ENCODE results near the gene ACOT6.
"Not testable (repeated sequence)": the region's sequence is repeated elsewhere in the genome, so short reads cannot be mapped to it uniquely, and the experiment has no call there.

ACOT6 gene

DNA sequence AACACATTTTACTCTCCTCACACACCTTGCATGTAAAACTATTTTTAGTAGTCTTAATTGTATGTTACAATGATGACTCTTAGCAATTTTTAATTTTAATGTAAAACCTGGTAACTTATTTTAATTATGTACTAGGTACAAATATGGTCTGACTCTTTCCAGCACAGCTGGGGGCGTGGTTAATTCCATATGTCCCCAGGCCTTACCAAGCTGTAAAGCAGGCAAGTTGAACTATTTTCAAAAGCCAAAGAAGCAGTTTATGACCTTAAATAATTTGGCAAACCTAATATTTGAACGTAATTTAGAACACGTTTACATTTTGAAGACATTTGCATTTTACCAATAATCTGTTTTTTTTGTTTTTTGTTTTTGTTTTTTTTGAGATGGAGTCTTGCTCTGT is 9.3 kb upstream of the ACOT6 start:
- DNase-seq, result no peak

DNA sequence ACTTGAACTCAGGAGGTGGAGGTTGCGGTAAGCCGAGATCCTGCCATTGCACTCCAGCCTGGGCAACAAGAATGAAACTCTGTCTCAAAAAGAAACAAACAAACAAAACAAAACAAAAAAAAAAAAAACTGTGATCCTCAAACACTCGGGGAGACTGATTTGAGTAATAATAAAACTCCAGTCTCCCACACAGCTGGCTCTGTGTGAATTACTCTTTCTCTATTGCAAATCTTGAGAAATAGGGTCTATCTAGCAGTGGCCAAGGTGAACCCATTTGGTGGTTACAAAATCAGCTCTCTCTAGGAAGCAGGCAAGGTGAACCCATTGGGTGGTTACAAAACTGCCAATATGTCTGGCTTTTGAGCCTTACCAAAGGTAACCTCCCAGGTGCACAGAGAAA is 6.0 kb upstream of the ACOT6 start:
- no peak for DNase-seq

DNA sequence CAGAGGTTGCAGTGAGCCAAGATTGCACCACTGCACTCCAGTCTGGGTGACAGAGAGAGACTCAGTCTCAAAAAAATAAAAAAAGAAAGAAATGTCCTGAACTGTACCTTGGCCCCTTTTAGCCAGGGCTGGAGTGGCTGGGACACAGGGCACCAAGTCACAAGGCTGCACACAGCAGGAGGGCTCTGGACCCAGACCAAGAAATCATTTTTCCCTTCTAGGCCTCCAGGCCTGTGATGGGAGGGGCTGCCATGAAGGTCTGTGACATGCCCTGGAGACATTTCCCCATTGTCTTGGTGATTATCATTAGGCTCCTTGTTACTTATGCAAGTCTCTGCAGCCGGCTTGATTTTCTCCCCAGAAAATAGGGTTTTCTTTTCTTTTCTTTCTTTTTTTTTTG is 5.1 kb upstream of the ACOT6 start:
- DNase-seq, result no peak

DNA sequence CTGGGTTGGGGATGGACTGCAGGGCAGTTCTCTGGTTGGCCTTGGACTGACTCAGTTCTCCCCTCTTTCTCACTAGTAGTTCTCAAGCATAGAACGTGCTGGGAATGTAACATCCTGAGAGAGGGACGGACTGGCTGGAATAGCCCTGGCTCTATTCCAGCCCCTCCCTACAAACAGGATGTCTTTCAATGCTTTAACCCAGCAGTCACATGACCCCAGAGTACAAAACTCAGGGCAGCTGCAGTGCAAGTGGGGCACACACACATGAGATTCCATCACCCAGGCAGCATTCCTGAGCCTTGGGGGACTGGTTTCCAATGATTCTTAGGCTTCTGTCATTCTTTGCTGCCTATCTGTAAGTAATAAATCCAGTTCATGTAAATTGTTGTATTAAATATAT is 1.6 kb upstream of the ACOT6 start:
- DNase-seq, result no peak

DNA sequence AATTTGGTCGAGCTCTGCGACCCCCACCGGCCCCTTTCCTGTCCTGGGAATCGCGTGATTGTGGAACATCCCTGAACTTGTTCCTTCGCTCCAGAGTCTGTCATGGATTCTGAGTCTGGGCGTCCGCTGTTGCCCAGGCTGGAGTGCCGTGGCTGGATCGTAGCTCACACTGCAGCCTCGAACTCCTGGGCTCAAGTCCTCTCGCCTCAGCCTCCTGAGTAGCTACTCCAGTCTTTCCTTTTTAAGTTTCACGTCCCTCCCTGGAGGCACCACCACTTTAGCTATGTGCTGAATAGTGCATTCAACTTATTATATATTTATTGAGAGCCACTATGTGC is 698 bp downstream of the ACOT6 start:
- DNase-seq, result peak; percentile 6

DNA sequence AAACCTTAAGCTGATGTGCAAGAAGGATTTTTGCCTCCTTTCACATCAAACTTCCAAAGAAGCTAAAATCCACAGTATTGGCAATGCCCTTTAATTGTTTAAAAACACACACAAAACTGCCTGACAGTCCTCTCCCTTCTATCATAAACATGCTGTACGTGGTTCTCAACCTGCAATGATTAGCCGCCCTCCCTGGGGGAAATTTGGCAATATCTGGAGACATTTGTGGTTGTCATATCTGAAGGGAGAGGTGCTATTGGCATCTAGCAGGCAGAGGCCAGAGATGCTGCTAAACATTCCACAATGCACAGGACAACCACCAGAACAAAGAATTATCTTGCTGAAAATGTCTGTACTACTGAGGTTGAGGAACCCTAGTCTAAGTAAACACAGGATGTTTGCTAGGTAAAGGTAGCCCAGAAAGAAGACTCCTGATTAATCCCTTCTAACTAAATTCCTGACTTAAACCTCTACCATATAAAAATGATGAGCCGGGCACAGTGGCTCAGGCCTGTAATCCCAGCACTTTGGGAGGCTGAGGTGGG is 1.2 kb downstream of the ACOT6 start:
- no peak for DNase-seq

DNA sequence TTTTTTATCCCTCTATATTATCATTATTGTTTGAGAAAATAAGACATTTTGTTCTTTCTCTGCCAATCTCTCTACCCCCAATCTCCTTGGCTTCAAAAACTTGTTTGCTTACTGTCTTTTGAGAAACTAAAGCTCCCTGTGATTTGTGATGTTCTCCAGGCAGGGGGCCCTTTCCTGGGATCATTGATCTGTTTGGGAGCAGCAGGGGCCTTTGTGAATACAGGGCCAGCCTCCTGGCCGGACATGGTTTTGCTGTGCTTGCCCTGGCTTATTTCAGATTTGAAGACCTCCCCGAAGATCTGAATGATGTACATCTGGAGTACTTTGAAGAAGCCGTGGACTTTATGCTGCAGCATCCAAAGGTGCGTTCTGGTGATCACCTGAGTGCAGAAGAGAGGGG is 4.5 kb downstream of the ACOT6 start:
- no peak for DNase-seq

DNA sequence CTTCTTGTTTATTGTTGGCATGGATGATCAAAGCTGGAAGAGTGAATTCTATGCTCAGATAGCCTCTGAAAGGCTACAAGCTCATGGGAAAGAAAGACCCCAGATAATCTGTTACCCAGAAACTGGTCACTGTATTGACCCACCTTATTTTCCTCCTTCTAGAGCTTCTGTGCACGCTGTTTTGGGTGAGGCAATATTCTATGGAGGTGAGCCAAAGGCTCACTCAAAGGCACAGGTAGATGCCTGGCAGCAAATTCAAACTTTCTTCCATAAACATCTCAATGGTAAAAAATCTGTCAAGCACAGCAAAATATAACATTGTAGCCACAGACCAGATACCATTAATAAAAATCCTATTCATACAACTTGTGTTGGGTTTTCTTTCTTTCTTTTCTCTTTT is 7.2 kb downstream of the ACOT6 start:
- DNase-seq, result no peak

DNA sequence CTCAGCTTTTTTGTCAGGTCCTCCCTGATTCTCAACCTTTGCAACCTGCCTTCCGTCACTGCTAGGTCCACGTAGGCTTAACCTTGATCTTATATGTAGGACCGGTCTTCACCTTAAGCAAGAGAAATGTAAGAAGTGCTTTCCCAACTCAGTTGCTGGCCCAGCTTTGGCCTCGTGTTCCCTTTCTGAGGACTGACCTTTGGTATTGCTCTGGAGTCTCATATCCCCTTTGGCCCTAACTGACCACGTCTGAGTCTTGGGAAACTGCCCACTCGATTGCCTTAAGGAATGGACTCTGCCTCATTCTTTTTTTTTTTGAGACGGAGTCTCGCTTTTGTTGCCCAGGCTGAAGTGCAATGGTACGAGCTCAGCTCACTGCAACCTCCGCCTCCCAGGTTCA is 8.0 kb downstream of the ACOT6 start:
- DNase-seq, result peak; percentile 10

DNA sequence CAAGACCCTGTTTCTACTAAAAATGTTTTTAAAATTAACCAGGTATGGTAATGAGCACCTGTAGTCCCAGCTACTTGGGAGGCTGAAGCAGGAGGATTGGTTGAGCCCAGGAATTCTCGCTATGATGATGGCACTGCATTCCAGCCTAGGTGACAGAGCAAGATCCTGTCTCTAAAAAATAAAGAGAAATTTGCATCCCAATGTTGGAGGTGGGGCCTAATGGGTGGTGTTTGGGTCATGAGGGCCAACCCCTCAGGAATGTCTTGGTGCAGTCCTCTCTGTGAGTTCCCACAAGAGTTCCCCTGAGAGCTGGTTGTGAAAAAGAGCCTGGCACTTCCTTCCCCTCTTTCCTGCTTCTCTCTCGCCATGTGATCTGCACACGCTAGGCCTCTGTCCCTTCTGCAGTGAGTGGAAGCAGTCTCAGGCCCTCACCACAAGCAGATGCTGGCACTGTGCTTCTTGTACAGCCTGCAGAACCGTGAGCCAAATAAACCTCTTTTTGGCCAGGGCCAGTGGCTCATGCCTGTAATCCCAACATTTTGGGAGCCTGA is 11.3 kb downstream of the ACOT6 start:
- DNase-seq, result peak; percentile 8

DNA sequence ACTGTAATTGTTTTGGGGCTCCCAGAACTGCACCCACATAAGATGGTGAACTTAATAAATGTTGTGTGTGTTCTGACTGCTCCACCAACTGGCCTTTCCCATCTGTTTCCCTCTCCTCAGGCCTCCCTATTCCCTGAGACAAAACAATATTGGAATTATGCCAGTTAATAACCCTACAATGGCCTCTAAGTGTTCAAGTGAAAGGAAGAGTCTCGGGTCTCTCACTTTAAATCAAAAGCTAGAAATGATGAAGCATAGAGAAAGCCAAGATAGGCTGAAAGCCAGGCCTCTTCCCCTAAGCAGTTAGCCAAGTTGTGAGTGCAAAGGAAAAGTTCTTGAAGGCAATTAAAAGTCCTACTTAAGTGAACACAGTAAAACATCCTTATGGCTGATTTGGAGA is 13.4 kb downstream of the ACOT6 start:
- DNase-seq, result no peak

DNA sequence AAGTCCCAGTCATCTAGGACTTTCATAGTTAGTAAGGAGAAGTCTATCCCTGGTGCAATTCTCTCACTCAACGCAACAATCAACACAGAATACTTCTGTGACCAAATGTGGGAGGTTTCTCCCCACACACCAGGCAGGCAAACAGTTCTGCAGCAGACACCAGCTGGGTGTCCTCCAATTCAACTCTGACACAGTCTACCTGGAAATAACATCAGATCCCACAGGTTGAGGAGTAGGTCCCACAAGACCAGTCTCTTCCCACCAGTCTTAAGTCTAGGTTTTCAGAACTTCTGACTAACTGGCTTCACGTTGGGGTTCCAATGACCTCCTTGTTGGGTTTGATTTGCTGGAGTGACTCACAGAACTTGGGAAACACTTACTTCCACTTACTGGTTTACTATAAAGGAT is 14.8 kb downstream of the ACOT6 start:
- peak; percentile 89 for DNase-seq

DNA sequence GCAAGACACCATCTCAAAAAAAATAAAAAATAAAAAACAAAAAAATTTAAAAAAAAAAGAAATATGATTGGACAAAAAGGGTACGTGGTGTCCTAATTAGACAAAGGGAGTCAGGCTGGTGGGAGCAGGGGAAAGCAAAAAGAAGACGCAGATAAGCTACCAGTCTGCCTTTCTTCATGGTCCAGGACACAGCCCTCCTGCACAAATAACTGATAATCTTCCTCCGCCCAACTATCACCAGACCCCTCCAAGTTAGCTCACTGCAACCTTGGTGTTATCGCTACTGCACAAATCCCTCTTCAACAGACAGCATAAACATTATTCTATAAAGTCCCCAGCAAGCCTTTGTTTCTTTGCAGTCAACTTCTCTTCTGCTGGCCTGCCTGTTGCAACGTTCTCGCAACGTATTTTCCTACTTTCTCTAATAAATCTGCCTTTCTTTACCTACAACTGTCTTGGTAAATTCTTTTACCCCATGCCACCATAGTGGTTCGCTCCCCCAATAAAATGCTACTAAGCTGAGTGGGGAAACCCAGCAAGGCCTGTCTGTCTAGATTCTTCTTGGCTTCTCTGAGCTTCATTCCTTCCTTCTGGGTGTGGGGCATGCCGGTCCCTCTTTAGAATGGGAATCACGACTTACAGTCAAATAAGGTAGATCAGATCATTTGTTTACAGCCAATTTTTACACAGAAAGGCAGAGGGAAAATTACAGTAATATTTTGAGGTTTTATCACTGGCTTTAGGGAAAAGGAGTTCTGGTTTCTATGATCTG is 17.9 kb downstream of the ACOT6 start:
- no peak for DNase-seq

DNA sequence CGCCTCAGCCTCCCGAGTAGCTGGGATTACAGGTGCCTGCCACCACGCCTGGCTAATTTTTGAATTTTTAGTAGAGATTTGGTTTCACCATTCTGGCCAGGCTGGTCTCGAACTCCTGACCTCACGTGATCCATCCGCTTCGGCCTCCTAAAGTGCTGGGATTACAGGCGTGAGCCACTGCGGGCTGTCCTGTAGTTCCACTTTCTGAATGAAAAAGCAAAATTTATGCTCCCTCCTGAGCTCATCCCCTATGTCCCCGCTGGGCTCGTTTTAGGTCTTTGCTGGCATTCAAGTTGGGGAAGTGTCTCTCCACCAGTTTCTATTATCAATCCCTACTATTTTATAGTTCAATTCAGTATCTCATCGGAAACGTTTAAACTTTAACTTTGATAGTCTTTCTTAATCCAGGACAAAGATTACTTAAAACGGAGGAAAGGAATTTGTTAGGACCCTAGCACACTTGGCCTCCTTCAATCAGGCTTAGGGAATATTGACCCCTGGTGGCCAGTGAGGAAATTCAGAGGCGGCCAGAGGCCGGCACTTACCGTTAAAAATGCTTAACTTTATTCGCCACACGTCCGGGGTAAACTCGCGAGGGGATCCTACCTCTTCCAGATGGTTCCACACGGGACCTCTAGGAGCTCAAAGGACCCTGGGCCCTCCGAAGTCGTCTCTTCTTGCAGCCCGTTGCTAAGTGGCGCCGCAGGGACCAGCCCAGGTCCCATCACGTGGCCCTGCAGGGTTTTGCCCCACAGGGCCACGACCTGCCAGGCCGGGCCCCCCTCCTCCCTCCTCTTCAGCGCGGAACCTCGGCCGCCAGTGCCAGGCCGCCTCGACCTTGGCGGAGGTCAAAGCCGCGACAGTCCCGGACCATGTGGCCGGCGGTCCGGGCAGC is 21.0 kb downstream of the ACOT6 start:
- peak; percentile 79 for DNase-seq

DNA sequence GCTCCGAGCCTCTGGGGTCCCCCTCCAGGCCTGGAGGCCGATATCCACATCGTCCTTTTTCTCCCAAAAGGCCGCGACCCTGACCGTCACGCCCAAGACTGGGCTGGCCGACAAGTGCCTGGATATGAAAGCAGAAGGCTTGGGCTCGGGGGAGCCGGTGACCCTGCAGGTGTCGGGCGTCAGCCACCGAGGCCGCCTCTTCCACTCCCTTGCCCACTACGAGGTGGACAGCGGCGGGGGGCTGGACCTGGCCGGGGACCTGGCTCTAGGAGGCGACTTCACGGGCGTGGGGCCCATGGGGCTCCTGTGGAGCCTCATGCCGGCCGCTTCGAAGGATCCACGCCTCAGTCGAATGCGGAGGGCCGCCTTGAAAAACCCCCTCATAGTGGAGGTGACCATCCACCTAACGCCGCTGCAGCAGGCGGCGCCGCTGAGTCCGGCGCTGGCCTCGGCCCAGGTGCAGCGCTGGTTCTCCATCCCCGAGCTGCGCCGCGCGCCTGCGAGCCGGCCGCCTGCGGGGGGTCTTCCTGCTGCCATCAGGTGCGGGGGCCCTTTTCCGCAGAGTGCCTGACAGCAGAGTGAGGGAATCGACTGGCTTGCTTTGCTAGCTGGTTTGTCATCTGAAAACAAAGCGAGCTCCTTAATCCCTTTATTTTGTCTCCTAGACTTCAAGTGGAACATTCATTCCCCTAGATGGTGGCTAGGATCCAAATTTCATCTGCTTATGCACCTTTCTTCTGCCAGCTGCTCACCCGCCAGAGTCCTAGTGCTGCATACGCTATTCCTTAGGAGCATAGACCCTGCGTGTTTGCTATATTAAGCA is 21.9 kb downstream of the ACOT6 start:
- no peak for DNase-seq

DNA sequence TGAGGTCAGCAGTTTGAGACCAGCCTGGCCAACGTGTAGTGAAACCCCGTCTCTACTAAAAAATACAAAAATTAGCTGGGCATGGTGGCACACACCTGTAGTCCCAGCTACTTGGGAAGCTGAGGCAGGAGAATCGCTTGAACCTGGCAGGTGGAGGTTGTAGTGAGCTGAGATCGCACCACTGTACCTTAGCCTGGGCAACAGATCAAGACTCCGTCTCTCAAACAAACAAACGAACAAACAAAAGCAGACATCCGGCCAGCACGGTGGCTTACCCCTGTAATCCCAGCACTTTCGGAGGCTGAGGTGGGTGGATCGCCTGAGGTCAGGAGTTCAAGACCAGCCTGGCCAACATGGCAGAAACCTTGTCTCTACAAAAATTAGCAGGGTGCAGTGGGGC is 24.0 kb downstream of the ACOT6 start:
- DNase-seq, result not testable (repeated sequence)

DNA sequence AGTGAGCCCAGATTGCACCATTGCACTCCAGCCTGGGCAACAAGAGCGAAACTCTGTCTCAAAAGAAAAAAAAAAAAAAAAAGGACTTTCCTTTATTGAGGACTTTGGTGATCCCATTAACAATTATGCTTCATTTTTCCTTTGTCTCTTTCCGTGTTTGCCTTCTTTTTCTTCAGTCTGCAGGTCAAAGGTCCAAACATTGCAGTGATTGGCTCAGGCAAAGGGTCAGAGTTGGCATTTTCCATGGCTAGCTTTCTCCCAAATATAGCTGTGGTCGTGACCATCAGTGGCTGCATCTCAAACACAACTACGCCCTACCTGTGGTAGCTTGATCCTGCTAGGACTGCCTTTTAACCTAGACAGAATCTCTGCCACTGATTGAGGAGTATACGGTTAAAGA is 25.5 kb downstream of the ACOT6 start:
- no peak for DNase-seq

DNA sequence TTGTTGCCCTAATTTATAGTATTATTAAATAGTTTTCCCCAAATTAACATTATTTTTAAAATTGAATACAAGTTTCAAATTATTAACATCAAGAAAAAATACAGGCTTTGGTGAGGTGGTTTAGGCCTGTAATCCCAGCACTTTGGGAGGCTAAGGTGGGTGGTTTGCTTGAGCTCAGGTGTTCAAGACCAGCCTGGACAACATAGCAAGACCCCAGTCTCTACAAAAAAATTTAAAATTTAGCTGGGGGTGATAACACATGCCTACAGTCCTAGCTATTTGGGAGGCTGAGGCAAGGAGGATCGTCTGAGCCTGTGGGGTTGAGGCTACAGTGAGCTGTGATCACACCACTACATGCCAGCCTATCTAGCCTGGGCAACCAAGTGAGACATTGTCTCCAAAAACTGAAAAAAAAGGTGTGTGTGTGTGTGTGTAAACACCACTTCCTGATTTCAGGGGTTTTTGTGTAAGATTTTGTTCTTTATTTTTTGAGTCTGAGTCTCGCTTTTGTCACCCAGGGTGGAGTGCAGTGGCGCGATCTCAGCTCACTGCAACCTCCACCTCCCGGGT is 28.6 kb downstream of the ACOT6 start:
- no peak for DNase-seq

DNA sequence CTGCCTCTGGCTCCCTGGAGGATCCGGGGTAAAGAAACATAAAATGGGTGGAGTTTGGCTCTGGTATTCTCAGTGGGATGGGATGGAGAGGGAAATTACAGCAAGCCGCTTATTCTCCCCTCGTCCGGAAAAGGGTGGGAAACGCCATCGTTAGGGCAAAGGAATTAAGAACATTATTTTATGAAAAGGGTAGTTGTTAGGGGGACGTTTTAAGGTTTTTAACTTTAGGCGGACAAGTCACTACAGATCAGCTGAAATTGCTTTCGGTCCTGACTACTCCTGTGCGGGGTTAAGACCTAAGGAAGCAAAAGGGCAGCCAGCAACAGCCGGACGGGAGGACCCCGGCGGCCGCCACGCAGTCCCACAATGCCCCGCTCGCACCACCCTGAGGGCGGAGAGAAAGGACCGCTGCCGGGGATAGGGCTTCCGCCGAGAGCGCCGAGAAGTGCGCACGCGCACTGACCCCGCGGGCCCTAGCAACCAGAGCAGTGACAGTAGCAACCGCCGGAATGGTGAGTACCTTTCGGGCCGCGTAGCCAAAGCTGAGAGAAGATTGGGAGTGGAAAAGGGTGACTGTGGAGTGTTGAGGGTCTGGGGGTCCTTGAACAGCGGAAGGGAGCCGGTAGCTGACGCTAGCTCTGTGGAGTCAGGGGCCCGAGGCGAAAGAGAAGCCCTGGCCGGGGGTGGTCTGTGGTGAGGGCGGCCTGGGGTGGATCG is 32.4 kb downstream of the ACOT6 start, which contains the start of gene DNAL1:
DNAL1 (plus strand) TSS at position 456 of the 717 bp plus-strand sequence; CDS start at position 510, 54 bp downstream.
- DNase-seq, result peak; percentile 94

DNA sequence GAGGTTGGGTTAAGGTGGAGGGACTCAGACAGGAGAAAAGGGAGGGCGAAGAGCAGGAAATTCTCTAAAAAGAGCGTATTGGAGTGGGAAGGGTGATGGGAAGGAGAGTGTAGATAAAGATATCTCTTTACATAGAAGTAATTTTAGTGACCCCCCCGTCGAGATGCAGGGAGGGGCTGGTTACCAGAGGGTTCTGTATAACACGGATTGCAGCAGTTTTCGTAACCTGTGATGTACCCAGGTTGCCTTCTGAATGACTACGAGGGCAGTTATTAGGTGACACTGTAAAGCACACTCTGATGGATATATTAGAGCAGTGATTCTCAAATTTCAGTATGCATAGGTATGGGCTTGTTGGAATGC is 32.9 kb downstream of the ACOT6 start:
- no peak for DNase-seq

DNA sequence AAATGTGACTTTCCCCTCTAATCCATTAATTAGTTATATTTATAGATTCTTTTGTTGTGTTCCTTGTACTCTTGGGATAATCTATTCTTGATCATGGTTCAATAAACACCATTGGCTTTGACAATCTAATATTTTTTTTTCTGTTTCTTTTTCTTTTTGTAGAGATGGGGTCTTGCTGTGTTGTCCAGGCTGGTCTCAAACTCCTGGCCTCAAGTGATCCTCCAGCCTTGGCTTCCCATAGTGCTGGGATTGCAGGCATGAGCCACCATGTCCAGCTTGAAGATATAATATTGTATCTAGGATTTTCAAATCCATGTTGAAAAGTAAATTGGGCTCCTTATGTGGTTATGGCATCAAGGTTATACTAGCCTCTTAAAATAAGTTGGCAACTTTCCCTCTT is 38.7 kb downstream of the ACOT6 start:
- no peak for DNase-seq

DNA sequence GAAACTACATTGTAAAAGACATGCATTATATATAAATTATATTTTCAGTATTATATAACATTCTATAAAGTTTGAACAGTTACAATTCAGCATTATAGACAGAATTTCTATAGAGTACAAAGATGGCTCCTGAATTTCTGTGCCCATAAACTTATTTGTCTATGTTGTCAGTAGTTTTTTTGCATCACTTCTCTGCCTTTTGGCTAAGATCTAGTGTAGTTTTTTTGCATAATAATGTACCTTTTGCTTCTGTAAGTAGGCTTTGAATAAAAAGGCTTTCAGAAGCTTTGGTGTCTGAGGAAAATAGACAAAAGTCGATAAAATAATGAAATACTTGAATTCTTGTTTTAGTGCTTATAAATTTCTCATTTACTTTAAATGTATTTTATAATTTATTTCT is 43.5 kb downstream of the ACOT6 start:
- DNase-seq, result no peak
